HepG2 (cell line): ENCODE results near the gene SIN3A. TPM values are rescaled to one million over a fixed set of nuclear protein-coding genes. Genes with fewer than 3 reads are reported as not detected.

Experiments
- ARID5B ChIP-seq: IDR thresholded peaks from 2 replicates; pipeline ENCODE4 v1.4.0; 2020; ENCODE audit warnings: mild to moderate bottlenecking, missing genetic modification reagents
- CEBPB ChIP-seq: IDR thresholded peaks from 2 replicates; pipeline ENCODE4 v1.6.1; 2011; ENCODE audit warnings: low read depth, low read length, improper control_type of control experiment, borderline replicate concordance
- FUBP1 ChIP-seq: sonication (generic); formaldehyde crosslinking; IDR thresholded peaks from 2 replicates; pipeline ENCODE4 v1.5.1; 2020; ENCODE audit warnings: missing genetic modification reagents, mild to moderate bottlenecking, borderline replicate concordance
- GATAD2A ChIP-seq: IDR thresholded peaks from 2 replicates; pipeline ENCODE4 v1.6.1; 2016
- KLF15 ChIP-seq: sonication (generic); formaldehyde crosslinking; IDR thresholded peaks from 2 replicates; pipeline ENCODE4 v1.8.1; 2023; ENCODE audit warnings: borderline replicate concordance, mild to moderate bottlenecking, inconsistent platforms, missing genetic modification reagents, mixed read lengths
- MXD3 ChIP-seq: IDR thresholded peaks from 2 replicates; pipeline ENCODE4 v1.6.1; 2016; ENCODE audit warnings: mild to moderate bottlenecking, missing biosample characterization, missing genetic modification reagents
- NCOA2 ChIP-seq: sonication (generic); formaldehyde crosslinking; IDR thresholded peaks from 2 replicates; pipeline ENCODE4 v1.8.0; 2022; ENCODE audit warnings: inconsistent platforms
- NFYC ChIP-seq: IDR thresholded peaks from 2 replicates; pipeline ENCODE4 v1.6.1; 2016; ENCODE audit warnings: missing genetic modification reagents, missing compliant biosample characterization
- SNRNP70 ChIP-seq: fragments of 200-400 bp; formaldehyde crosslinking; IDR thresholded peaks from 2 replicates; pipeline ENCODE4 v1.6.1; 2017; ENCODE audit warnings: mild to moderate bottlenecking, low read depth, low read length, moderate library complexity
- STAG1 ChIP-seq: sonication (generic); formaldehyde crosslinking; IDR thresholded peaks from 2 replicates; pipeline ENCODE4 v1.4.0; 2020; ENCODE audit warnings: missing genetic modification reagents
- ZKSCAN8 ChIP-seq: IDR thresholded peaks from 2 replicates; pipeline ENCODE4 v1.6.1; 2016; ENCODE audit warnings: borderline replicate concordance, missing genetic modification reagents, missing compliant biosample characterization
- ZNF564 ChIP-seq: sonication (generic); formaldehyde crosslinking; IDR thresholded peaks from 2 replicates; pipeline ENCODE4 v1.8.1; 2023; ENCODE audit warnings: mild to moderate bottlenecking, missing genetic modification reagents
- ZNF629 ChIP-seq: sonication (generic); formaldehyde crosslinking; conservative IDR thresholded peaks from 2 replicates; pipeline ENCODE4 v1.5.0; 2020; ENCODE audit warnings: missing genetic modification reagents
- ZNF773 ChIP-seq: sonication (generic); formaldehyde crosslinking; IDR thresholded peaks from 2 replicates; pipeline ENCODE4 v1.4.0; 2020; ENCODE audit warnings: missing genetic modification reagents, borderline replicate concordance
- ZNF878 ChIP-seq: sonication (generic); formaldehyde crosslinking; IDR thresholded peaks from 2 replicates; pipeline ENCODE4 v1.8.1; 2023; ENCODE audit warnings: mild to moderate bottlenecking, missing genetic modification reagents, moderate library complexity
- polyA plus RNA-seq, 8 experiments: library from polyadenylated mRNA; depleted of rRNA in 3 of 8; stranded (reverse) in 7 of 8; unstranded in 1 of 8; fragments of >200 nt; fragmentation: Illumina TruSeq in 4 of 8; extraction: Trizol in 4 of 8; gene quantifications; 2 replicates each; pipeline versions ENCODE4 v1.2.1 to v1.2.3, GENCODE V29; 2011 to 2016; ENCODE audit warnings: low read depth in 4 of 8, missing spikeins in 1 of 8, mixed read lengths in 1 of 8; ENCODE audit not compliant: insufficient read depth in 1 of 8
- total RNA-seq, 5 experiments: library from RNA; depleted of rRNA; stranded (reverse); fragments of >200 nt; fragmentation: Illumina TruSeq; extraction: Trizol; gene quantifications; 2 replicates each; pipeline ENCODE4 v1.2.3, GENCODE V29; 2016; ENCODE audit warnings: low read depth in 1 of 5
- TF ChIP-seq, protein P1 (sequence below): IDR thresholded peaks from 2 replicates; pipeline ENCODE4 v1.6.1; 2016; ENCODE audit warnings: low read depth
- TF ChIP-seq, protein P2 (sequence below): sonication (generic); formaldehyde crosslinking; IDR thresholded peaks from 2 replicates; pipeline ENCODE4 v1.9.0; 2021; ENCODE audit warnings: missing genetic modification reagents, borderline replicate concordance
- TF ChIP-seq, protein P3 (sequence below): sonication (generic); formaldehyde crosslinking; IDR thresholded peaks from 2 replicates; pipeline ENCODE4 v1.8.0; 2022; ENCODE audit warnings: mild to moderate bottlenecking, missing genetic modification reagents, moderate library complexity

The SIN3A gene
- total and polyA plus RNA-seq, 2 of the 13 experiments (the other 11 are each of a cell fraction or from before 2014, with no cell fraction given) = 16.1 to 28.1 TPM

DNA sequence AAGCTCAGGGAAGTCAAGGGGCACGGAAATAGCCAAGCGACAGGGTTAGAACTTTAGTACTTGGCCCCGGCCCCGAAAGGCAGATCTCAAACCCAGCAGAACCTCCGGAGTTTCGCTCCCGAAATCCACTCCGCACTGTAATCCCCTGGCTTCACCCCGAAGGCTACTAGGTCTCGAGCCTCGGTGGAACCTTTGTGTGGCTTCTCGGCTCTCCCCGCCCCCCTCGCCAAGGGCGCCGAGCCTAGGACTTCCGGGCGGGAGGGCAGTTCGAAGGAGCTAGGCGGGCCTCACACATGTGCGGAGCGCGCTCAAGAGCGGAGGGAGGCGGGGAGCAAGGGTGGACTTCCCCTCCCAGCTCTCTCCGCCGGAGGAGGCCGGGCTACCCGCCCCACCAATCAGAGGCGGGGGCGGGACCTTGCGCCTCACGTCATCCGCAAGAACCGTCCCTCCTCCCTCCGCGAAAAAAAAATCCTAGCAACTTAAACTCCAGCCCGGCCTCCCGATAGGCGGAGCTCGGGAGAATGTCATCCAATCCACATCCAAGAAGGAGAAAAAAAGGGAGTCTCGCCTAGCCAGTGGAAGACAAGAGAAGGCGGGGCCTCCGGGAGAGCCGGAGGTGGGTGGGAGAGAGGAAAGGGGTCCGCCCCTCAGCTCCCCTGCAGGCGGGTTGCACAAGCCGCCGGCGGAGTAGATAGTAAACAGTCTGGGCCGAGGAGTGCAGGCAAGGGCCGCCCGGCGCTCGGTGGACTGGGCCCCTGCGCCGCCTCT is 2.4 kb upstream of the SIN3A start (continued):
- TF ChIP-seq, protein P1, sequence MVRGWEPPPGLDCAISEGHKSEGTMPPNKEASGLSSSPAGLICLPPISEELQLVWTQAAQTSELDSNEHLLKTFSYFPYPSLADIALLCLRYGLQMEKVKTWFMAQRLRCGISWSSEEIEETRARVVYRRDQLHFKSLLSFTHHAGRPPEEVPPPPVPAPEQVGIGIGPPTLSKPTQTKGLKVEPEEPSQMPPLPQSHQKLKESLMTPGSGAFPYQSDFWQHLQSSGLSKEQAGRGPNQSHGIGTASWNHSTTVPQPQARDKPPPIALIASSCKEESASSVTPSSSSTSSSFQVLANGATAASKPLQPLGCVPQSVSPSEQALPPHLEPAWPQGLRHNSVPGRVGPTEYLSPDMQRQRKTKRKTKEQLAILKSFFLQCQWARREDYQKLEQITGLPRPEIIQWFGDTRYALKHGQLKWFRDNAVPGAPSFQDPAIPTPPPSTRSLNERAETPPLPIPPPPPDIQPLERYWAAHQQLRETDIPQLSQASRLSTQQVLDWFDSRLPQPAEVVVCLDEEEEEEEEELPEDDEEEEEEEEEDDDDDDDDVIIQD (CRISPR knock-in tag) = peak; percentile 21; the same call in 1 of the 2 replicates
- TF ChIP-seq, protein P2, sequence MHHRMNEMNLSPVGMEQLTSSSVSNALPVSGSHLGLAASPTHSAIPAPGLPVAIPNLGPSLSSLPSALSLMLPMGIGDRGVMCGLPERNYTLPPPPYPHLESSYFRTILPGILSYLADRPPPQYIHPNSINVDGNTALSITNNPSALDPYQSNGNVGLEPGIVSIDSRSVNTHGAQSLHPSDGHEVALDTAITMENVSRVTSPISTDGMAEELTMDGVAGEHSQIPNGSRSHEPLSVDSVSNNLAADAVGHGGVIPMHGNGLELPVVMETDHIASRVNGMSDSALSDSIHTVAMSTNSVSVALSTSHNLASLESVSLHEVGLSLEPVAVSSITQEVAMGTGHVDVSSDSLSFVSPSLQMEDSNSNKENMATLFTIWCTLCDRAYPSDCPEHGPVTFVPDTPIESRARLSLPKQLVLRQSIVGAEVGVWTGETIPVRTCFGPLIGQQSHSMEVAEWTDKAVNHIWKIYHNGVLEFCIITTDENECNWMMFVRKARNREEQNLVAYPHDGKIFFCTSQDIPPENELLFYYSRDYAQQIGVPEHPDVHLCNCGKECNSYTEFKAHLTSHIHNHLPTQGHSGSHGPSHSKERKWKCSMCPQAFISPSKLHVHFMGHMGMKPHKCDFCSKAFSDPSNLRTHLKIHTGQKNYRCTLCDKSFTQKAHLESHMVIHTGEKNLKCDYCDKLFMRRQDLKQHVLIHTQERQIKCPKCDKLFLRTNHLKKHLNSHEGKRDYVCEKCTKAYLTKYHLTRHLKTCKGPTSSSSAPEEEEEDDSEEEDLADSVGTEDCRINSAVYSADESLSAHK (CRISPR knock-in tag) = 0 out of 2 replicates have a peak, but pooled peaks have one; percentile 55
- TF ChIP-seq ZNF629 (0 out of 2 replicates have a peak, but pooled peaks have one; percentile 19), NFYC (CRISPR knock-in tag) (peak; percentile 93), ARID5B (peak; percentile 30), ZNF564 (CRISPR knock-in tag) (no peak), ZNF773 (CRISPR knock-in tag) (no peak), ZNF878 (CRISPR knock-in tag) (peak; percentile 41; the same call in 1 of the 2 replicates), KLF15 (CRISPR knock-in tag) (0 out of 2 replicates have a peak, but pooled peaks have one; percentile 8), GATAD2A (peak; percentile 53), NCOA2 (CRISPR knock-in tag) (peak; percentile 51), SNRNP70 (no peak), STAG1 (no peak), ZKSCAN8 (CRISPR knock-in tag) (no peak), MXD3 (CRISPR knock-in tag) (peak; percentile 92), CEBPB (peak; percentile 94), FUBP1 (CRISPR knock-in tag) (no peak)
- TF ChIP-seq, protein P3, sequence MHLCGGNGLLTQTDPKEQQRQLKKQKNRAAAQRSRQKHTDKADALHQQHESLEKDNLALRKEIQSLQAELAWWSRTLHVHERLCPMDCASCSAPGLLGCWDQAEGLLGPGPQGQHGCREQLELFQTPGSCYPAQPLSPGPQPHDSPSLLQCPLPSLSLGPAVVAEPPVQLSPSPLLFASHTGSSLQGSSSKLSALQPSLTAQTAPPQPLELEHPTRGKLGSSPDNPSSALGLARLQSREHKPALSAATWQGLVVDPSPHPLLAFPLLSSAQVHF = 0 out of 2 replicates have a peak, but pooled peaks have one; percentile 40
